Measurements from ENCODE around the gene KCNJ13.

DNA sequence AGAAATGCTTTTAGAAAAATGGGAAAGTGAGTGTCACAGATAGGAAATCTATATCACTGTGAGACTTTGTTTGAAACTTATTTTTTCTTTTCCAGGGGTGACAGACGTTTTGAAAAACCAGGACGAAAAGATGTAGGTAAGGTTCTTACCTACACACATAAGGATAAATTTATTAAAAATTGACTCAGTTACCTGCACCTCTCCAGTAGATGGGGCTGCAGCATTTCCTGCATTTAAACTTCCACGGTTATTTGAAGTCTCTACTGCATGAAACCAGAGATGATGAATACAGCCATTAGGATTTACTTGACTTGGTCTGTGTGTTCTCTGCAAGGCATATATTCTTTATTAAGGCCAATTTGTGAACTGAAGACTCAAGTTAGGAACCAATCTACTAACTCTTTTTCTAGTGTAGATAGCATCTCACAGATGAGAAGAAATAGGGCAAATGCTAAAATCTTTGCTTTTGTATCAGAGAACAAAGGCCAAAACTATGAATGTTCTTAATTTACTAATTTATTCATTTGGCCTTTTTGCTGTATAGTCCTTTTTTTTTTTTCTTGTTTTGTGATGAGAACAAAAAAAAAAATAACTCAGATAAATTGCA, 15.0 kb downstream of the KCNJ13 start:
- TF ChIP-seq CTCF (IDR thresholded peaks at IDR 0.05; ENCODE audit: low read depth, low read length) (peak; percentile 59), EZH2phosphoT487 (IDR thresholded peaks at IDR 0.05; ENCODE audit: low read depth) (no peak)
